GM21367 (cell line): ENCODE measurements around the gene SHROOM4.
A peak's percentile ranks its signal among the peaks of the same experiment; 100 is the strongest.

ENCODE experiments used
- ATAC-seq: cut with Tn5 transposase; IDR thresholded peaks from one replicate; pipeline ENCODE4 v1.9.1; 2021; ENCODE audit not compliant: unreplicated experiment

The SHROOM4 gene

DNA sequence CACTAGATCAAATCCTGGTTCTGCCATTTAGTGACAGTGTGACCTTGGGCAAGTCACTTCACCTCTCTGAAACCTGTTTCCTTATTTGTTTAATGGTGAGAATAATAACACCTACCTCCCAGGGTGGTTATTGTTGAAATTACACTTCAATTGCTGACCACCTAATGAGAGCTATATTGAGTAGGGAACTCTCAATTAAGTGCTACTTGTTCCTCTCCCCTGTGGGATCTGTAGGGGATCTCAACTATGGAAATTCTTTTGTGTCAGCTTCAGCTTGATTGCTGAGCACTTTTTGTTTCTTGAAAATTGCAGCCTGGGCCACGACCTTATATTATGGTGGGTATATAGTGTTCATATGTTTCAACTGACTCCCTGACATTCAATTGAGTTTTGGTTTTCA lies 102.1 kb downstream of the SHROOM4 start:
- no peak for ATAC-seq

DNA sequence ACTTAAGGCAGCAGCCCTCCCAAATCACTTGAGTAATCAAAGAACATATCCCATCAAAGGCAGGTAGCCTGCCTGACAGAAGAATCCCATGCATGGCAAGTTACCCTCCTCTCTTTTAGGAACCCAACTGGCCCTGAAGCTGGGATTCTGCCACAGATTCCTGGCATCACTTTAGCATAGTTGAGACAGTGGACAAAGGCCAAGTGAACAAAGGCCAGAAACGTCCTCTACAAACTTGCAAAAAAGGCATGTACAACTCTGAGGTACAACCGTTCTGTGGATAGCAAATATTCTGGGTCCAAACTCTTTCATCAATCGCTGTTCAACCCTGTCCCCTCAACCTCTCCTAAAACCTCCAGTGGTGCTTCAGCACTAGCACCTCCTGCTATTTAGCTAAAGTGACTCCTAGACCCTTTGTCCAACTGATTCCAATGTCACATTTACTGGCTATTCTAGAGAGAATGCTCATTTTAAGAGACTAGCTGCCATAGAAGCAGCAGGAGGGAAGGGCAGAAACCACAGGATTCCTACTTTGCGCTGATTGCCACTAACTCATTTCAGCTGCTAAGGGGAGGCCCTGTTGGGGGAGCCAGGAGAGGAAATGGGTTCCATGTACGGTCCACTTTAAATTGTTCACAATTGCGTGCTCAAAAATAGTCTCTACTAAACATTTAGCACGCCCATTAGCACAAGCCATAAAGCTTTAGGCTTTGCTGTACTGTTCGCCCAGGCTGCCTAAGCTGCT lies 105.9 kb downstream of the SHROOM4 start:
- ATAC-seq: no peak

DNA sequence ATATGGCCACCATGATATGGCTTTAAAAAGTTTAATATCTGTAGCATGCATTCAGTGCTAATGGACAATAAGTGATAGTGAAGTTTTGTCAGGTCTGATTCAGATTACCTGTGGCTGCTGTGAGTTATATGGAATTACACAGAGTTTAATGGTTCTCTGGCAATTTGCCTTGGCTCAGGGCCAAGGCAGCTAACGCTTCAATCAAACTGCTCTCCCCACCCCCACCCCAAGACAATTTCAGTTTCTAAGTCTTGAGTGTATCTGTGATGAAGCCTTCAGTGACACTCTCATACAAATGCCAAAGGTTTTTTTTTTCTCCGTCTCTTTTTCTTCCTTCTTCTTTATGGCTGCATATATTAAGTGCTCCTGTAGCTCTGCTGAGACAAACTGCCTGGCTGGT lies 106.6 kb downstream of the SHROOM4 start:
- no peak for ATAC-seq

DNA sequence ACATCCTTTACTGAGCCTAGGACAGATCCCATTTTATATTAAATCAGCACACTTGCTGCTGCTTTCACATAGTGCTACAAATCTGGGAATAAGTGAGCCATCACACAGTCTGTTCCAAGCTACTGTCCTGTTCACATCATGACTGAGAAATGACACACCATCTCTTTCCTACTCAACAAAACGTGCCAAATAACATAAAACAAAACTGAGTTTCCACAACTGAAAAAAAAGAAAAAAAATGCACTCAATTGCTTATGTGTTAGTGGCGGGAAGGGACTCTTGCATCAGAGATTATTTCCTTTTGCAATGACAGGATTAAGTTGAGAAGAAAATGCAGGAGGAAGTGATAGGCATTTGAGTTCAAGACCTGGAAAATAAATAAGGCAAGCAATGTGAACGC lies 109.0 kb downstream of the SHROOM4 start:
- ATAC-seq: no peak

DNA sequence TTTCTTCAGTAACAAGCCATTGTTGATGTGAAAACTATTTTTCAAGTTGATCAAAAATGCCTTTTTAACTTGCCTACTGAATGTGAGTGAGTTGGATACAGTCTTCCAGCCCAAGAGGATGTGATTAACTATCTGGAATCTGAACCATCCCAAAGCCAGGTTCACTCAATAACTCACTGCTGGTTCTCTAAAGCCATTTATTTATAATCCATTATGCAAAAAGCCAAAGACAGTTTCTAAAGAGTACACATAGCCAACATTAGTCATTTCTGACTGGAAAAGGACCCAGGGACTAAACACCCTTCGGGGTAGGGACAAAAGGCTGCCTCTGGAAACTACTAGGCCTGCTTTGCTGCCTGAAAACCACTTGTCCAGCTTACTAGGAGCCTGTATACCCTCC lies 109.6 kb downstream of the SHROOM4 start:
- ATAC-seq: no peak

DNA sequence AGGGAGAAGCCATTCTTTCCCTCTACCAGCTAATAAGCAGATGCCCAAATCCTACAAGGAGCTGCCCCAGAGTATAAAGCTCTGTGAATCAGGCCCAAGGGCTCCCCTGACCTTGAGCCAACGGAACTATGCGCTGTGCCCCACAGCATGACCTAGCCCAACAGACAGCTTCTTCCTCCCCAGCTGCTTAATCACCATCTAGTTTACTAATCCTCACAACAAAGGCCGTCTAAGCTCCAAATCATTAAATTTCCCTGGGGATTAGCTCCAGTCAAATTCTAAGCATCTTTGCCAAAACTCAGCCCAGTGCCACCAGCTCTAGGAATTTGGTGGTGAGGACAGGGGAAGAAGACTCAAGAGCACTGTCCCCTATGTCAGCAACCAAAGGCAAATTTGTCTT lies 113.1 kb downstream of the SHROOM4 start:
- ATAC-seq: no peak

DNA sequence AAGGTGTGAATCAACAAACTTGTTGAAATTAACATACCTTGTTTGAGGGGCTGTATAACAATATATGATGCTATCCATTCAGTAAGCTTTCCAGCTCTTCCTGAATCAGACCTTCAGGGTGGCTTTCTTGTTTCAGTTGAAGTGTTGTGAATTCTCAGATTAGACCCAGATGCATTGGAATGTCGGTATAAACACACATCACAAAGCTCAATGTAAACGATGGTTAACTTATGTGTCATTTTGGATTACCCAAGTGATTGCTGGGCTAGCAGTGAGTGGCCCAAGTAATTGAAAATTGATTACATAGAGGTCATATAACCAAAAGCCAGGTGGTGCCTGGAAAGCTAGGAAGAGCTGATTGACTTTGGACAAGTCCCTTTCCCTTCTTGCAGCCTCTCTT lies 115.0 kb downstream of the SHROOM4 start:
- ATAC-seq: no peak

DNA sequence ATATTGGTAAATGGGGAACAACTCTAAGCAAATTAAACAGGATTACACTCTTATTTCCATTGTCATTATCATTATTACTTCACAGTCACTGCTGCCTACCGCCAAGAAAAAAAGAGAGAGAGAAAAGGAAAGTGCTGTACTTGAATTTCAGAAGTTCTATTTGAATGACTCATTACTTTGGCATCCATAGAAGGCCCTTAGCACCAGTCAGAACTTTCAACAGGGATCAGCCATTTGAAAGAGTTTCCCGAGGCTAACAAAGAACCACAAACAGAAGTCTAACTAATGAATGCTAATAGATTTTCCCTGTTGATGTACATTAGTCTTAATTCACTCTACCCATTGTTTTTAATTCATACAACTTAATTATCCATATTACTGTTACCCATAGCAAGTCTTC lies 116.3 kb downstream of the SHROOM4 start:
- ATAC-seq: no peak

DNA sequence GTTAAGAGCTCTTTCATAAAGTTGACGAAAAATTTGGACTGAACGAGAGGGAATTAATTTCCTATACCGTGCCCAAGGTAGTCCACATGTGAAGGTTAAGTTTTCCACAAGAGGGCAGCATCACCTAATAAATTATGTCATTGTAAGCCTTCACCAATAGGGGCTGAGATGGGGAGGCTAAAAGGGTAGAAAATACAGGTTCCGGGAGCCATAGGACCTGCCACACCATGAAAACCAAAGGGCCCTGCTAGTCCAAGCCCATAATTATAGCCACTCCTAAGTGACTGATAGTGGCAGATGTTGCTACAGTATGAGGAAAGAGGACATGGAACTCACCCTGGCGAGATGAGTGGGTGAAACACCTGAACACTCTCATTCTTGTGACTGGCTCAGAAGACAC lies 122.2 kb downstream of the SHROOM4 start:
- peak; percentile 87 for ATAC-seq

DNA sequence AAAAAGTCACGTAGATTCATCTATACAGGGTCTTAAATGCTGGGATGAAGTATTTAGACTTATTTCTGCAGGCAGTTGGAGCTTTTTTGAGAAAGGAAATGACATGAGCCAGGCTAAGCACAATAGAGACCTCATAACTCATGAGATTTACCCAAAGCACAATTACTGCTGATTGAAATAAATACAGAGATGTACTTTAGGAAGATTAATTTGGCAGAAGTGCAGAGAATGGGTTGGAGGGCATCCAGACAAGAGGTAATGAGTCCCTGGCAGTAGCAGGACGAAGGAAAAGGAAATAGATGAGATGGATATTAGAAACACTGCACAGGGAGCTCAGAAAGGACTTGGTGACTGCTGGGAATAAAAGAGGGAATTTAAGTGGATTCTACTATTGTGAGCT lies 129.1 kb downstream of the SHROOM4 start:
- ATAC-seq: no peak

DNA sequence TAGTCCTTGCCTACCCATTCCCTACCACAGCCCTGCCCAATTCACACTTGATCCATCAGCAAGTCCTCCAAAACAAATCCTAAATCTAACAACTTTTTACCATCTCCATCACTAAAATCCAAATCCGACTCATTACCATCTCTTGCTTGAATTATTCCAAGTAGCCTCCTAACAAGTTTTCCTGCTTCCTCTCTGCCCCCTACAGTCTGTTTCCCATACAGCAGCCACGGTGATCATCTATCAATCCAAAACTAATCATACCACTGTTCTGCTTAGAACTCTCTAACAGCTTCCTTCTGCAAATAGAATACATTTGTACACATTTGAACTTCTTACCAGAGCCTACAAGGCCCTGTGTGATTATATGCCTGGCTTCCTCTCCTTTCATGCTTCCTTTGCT lies 133.0 kb downstream of the SHROOM4 start:
- ATAC-seq: no peak

DNA sequence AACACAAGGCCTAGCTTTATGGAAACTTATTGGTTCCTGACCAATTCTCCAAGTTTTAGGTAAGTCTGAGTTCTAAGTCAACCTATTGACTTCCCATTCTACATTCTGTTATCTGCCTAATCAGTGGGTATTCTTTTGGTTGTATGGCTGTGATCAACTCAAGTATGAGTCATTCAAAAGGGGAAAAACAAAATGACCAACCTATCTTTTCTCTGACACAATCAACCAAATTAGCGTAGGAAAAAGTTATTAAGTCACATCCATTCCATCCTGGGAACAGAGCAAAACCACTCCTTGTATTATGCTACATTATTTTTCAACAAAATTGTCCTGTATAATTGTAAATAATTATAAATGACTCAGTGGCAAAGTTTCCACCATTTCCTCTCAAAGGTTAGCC lies 136.2 kb downstream of the SHROOM4 start:
- ATAC-seq: no peak

DNA sequence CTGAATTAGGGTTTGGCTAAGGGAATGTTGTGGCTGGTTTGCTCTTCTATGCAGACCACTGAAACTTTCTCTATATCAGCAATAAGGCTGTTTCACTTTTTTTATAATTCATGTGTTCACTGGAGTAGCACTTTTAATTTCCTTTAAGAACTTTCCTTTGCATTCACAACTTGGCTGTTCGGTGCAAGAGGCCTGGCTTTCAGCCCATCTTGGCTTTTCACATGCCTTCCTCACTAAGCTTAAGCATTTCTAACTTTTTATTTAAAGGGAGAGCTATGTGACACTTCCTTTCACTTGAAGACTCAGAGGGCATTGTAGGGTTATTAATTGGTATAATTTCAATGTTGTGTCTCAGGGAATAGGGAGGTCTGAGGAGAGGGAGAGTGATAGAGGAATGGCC lies 142.3 kb downstream of the SHROOM4 start:
- no peak for ATAC-seq

DNA sequence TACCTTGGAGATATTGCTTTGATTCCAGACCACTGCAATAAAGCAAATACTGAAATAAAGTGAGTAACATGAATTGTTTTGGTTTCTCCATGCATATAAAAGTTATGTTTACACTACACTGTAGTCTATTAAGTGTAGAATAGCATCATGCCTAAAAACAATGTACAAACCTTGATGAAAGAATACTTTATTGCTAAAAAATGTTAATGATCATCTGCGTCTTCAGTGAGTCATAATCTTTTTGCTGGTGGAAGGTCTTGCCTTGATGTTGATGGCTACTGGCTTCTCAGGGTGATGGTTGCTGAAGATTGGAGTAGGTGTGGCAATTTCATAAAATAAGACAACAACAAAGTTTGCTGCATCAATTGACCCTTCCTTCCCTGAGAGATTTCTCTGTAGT lies 145.1 kb downstream of the SHROOM4 start:
- ATAC-seq: no peak

DNA sequence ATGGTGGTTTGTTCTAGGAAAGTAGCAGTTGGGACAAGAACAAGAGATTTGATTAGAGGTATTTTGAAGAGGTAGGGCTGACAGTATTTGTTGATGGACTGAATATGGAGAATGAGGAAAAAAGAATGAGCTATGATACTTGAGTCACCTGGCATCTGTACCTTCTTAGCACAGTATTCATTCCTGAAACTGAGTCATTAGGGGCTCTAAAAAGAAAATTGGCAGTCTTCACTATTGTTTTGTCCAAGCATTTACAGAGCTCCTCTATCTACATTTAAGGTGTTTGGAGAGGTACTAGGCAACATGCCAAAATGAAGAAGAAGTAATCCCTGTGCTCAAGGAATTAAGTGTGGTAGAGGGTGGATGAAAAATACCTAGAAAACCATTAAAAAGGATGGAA lies 165.8 kb downstream of the SHROOM4 start:
- ATAC-seq: no peak

DNA sequence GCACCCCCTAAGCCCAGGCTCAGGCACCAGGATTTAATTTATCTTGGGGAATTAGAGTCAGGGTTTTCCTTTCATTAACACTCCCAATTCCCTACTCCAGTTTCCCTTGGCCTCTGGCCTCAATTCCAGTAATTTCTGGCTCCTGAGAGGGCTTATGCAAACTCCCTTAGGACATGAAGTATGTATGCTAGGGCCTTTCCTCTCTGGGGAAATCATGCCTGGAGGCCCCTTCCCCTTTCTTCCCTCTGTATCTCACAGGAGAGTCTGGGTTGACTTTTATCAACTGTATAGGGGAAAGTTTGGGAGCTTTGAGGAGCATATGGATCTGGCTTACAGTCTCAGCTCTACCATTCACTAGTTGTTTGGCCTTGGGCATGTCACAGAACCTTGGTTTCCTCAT lies 169.5 kb downstream of the SHROOM4 start:
- no peak for ATAC-seq

DNA sequence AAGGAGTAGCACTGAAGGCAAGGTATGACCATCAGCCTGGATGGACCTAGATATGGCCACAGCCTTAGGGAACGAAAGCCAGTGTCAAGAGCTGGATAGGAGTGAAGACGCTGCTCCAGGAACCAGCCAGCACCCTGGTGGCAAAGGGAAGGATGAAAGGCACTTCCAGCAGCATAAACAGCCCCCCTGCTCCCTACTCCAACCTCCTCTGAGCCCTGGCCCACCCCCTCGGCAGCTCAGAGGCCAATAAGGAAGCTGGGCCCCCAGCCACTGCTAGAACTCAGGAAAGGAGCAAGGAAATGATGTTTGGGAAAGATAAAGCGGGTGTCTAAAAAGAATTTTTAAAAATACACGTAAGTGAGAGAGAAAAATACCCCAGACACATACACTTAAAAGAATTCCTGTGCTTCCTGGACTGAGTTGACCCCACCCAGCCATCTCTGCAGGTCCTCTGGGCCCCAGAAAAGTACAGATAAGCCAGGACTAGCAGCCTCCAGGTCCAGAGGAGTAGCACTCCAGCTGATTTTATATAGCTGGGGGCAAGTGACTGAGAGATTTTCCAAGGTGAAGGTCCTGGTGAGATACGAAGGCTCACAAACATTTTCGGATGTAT lies 170.4 kb downstream of the SHROOM4 start:
- ATAC-seq: no peak

DNA sequence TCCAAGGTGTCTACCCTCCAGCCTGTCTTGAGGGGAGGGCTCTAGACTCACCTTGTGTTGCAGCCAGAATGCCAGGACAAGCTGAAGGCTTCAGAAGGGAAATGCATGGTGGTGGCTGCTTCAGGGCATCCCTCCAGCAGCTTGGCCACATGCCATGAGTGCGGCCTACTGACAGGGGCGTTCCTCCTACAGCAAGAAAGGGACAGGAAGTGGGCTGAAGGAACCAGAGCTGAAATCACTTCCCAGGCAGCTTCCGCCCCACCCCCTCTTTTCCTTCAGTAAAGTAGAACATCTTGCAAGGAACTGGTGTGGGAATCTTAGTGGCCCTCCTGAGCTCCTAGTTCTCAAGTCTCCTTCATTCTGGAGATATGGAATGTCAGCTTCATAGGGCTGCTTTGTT lies 175.9 kb downstream of the SHROOM4 start:
- no peak for ATAC-seq

DNA sequence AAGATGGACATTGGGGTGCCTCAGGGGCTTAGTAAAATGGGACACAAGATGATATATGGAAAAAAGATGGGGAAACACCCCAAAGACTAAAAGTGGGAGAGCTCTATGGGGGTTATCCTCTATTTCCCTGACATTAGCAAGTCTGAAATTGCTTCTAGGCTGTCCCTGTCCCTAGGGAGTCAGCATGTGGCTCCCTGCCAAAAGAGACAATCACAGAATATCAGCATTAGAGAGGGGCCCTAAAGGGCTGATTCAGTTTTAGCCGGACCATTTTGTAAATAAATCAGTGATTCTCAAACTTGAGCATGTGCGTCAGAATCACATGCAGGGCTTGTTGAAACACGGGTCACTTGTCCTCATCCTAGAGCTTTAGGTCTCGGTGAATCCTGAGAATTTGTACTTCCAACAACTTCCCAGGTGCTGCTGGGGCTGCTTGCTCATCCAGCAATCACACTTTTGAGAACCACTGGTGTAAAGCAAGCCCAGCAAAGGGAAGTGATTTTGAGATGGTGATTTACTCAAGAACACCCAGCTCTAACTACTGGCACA lies 178.1 kb downstream of the SHROOM4 start:
- no peak for ATAC-seq

DNA sequence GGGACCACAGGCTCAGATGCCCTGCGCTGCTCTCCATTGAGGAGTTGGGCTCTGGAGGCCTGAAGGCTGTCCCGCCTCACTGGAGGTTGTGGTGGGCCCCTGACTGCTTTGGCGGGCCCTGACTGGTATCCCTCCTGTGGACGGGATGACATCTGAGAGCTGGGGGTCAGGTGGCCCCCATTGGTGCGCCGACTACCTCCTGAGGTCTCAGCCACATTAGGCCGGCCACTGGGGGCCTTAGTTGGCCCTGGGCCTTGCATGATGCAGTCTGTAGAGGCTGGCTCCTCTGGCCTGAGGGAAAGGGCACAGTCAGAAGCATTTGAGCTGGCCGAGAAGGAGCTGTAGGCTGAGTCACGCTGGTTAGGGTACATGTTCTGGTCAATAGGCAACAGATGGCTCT lies 178.8 kb downstream of the SHROOM4 start:
- ATAC-seq: no peak

DNA sequence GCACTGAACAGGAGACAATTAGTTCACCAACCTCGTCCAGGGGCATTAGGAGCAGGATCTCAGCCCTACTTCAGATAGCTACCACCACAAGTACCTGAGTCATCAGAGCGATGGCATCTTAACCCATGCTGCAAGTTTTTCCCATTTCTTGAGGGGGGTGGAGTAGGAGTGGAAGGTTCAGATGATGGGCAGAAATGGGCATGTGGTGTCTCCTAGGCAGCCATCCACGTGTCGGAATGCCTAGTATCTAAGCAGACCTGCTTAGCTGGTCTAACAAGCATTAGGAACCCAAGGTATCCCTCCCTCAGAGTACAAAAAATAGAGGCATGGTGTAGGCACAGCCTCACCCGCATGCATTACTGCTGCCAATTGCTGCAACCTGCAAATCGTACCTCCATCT lies 184.2 kb downstream of the SHROOM4 start:
- no peak for ATAC-seq

DNA sequence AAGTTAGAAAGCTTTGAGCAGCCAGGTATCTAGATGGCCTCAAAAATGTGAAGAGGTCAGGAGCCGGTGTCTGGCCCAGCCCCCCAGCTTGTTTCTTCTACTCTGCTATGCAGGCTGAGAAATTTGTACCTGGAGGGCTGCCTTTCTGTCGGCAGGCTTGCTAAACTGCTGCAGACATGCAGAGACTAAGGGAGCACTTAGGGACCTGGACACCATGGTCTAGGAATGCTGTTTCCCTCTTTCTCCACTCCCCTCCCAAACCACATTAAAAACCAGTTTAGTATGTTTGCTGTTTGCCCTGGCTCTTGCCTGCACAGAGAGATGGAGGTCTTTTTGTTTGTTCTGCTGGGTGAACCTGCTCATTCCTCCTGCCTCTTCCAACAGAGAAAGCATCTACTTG lies 186.3 kb downstream of the SHROOM4 start:
- ATAC-seq: no peak

DNA sequence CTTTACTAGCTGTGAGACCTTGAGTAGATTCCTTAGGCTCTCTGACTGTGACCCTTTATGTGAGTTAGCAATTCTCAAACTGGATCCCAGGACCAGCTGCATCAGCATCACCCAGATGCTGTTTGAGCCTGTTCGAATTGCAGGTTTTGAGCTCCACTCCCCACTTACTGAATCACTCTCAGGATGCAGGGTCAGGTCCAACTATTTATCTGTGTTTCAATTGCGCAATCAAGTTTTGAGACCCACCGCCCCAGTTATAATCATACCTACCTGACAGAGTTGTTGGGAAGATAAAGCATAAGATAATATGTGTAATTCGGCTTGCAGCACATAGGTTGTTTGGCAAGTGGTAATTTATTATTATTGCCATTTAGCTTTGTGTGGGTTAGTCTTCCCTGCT lies 187.6 kb downstream of the SHROOM4 start:
- ATAC-seq: no peak
